Hypothalamus (tissue), 51 donors: ENCODE measurements around the gene MS4A10.
"Not testable (repeated sequence)": the region's sequence is repeated elsewhere in the genome, so short reads cannot be mapped to it uniquely, and the experiment has no call there.

ENCODE experiments used
- DNase-seq, 51 donors: peaks; one replicate each; lab custom pipeline; 2025; lab: John Stamatoyannopoulos, UW

Gene MS4A10

GRCh38 chr11:60785136-60785535, at the start of gene MS4A10:
Gene MS4A10 (plus strand): TSS chr11:60785333. CDS start chr11:60790336, 5,003 bp downstream.
- DNase-seq = no peak

GRCh38 chr11:60739114-60739513, 46.0 kb upstream of the MS4A10 start:
- DNase-seq = no peak

GRCh38 chr11:60740573-60740972, 44.6 kb upstream of the MS4A10 start:
- DNase-seq = no peak

- no peak for DNase-seq
These were observed 43.7 kb upstream of the MS4A10 start for GRCh38 chr11:60741421-60741820.

- no peak for DNase-seq
These were observed 42.1 kb upstream of the MS4A10 start for GRCh38 chr11:60743058-60743457.

GRCh38 chr11:60744114-60744513, 41.0 kb upstream of the MS4A10 start:
- no peak for DNase-seq

GRCh38 chr11:60747359-60747873, 37.7 kb upstream of the MS4A10 start:
- DNase-seq = no peak

- DNase-seq = no peak
These were observed 36.9 kb upstream of the MS4A10 start for GRCh38 chr11:60748225-60748624.

GRCh38 chr11:60748821-60749220, 36.3 kb upstream of the MS4A10 start:
- DNase-seq = no peak

GRCh38 chr11:60750911-60751310, 34.2 kb upstream of the MS4A10 start:
- no peak for DNase-seq

GRCh38 chr11:60753309-60753708, 31.8 kb upstream of the MS4A10 start:
- no peak for DNase-seq

GRCh38 chr11:60754887-60755286, 30.2 kb upstream of the MS4A10 start:
- DNase-seq = no peak

- DNase-seq = no peak
These were observed 28.7 kb upstream of the MS4A10 start, which contains the start of gene MS4A15 for GRCh38 chr11:60756307-60757032. Gene MS4A15 (plus strand): TSS chr11:60756867. CDS start chr11:60763734, 6,867 bp downstream.

- DNase-seq = no peak
These were observed 27.8 kb upstream of the MS4A10 start for GRCh38 chr11:60757231-60757800.

GRCh38 chr11:60758671-60759070, 26.5 kb upstream of the MS4A10 start:
- DNase-seq = not testable (repeated sequence)

GRCh38 chr11:60759438-60760225, 25.5 kb upstream of the MS4A10 start:
- DNase-seq = peak in 2 of 51 donors; percentile 5 to 15

GRCh38 chr11:60761436-60762190, 23.5 kb upstream of the MS4A10 start:
- no peak for DNase-seq

GRCh38 chr11:60762851-60763691, 22.1 kb upstream of the MS4A10 start:
- no peak for DNase-seq

- DNase-seq = no peak
These were observed 21.3 kb upstream of the MS4A10 start for GRCh38 chr11:60763692-60764369.
